ENCODE results near the gene PDE6D.
"Not testable (repeated sequence)": the region's sequence is repeated elsewhere in the genome, so short reads cannot be mapped to it uniquely, and the experiment has no call there.

The PDE6D gene

GRCh38 chr2:231769170-231770136, 11.6 kb downstream of the PDE6D start:
- DNase-seq: no peak

- no peak for DNase-seq
Observed at GRCh38 chr2:231765496-231765929, 15.6 kb downstream of the PDE6D start.

- no peak for DNase-seq
Observed at GRCh38 chr2:231764760-231765159, 16.3 kb downstream of the PDE6D start.

- no peak for DNase-seq
Observed at GRCh38 chr2:231764124-231764523, 17.0 kb downstream of the PDE6D start.

GRCh38 chr2:231761735-231762134, 19.3 kb downstream of the PDE6D start:
- no peak for DNase-seq

- no peak for DNase-seq
Observed at GRCh38 chr2:231752061-231752460, 29.0 kb downstream of the PDE6D start.

GRCh38 chr2:231751042-231751815, 29.9 kb downstream of the PDE6D start:
- no peak for DNase-seq

- DNase-seq: not testable (repeated sequence)
Observed at GRCh38 chr2:231749016-231749415, 32.1 kb downstream of the PDE6D start.

GRCh38 chr2:231748153-231748896, 32.8 kb downstream of the PDE6D start:
- not testable (repeated sequence) for DNase-seq

GRCh38 chr2:231745303-231746038, 35.6 kb downstream of the PDE6D start:
- no peak for DNase-seq

GRCh38 chr2:231743376-231744116, 37.5 kb downstream of the PDE6D start:
- no peak for DNase-seq

GRCh38 chr2:231737761-231738160, 43.3 kb downstream of the PDE6D start:
- DNase-seq: no peak

- DNase-seq: no peak
Observed at GRCh38 chr2:231732604-231733003, 48.5 kb downstream of the PDE6D start.

- DNase-seq: no peak
Observed at GRCh38 chr2:231727621-231728020, 53.5 kb downstream of the PDE6D start.

- DNase-seq: no peak
Observed at GRCh38 chr2:231726276-231726675, 54.8 kb downstream of the PDE6D start.

- DNase-seq: no peak
Observed at GRCh38 chr2:231725476-231725875, 55.6 kb downstream of the PDE6D start.

GRCh38 chr2:231722721-231723307, 58.3 kb downstream of the PDE6D start:
- no peak for DNase-seq

GRCh38 chr2:231720987-231721966, 59.8 kb downstream of the PDE6D start:
- no peak for DNase-seq

- no peak for DNase-seq
Observed at GRCh38 chr2:231720292-231720986, 60.6 kb downstream of the PDE6D start.

Measured in effector CD4-positive, alpha-beta T cell (primary cell).